HCT116 (cell line): ENCODE results near the gene NDOR1. TPM values are rescaled to one million over a fixed set of nuclear protein-coding genes. Genes with fewer than 3 reads are reported as not detected.

ENCODE experiments used
- ATAC-seq: fragments of 200-7000 bp; cut with Tn5 transposase; 2 replicates; pipeline ENCODE4 v1.9.1; 2020; ENCODE audit warnings: mild to moderate bottlenecking, moderate library complexity
- BruUV-seq: library from RNA; stranded (reverse); fragments of 400-500 nt; replicated peaks from 2 replicates; lab custom pipeline; 2021; lab: Mats Ljungman, UMichigan
- CTCF ChIA-PET: fragments of 300-600 bp; sonication (Branson Sonifier 250); formaldehyde crosslinking; loops from one replicate; lab custom pipeline; 2021; ENCODE audit warnings: antibody characterized with exemption; lab: Charles Lee
- POLR2A ChIA-PET: fragments of 300-600, 350-600 bp; sonication (Branson Sonifier 250); formaldehyde crosslinking; loops from one replicate; lab custom pipeline; 2021; ENCODE audit warnings: antibody characterized with exemption; lab: Charles Lee
- RAD21 ChIA-PET, 2 experiments: fragments of 300-600 bp; sonication (Branson Sonifier 250); formaldehyde crosslinking; loops; one replicate each; lab custom pipeline; 2023; ENCODE audit warnings: low total read pairs in 2 of 2; ENCODE audit not compliant: uncharacterized antibody in 2 of 2, unreplicated experiment in 2 of 2, low non-redundant PET in 1 of 2; lab: Charles Lee
- DNase-seq: peaks from one replicate; pipeline ENCODE4 v3.0.0-alpha.2; 2010; ENCODE audit warnings: low read depth, low spot score
- H2AFZ ChIP-seq: fragments of 200-600 bp; shearing (Covaris generic), sonication (generic); 2 replicates; pipeline ENCODE4 v1.6.1; 2017; ENCODE audit warnings: low read depth, mixed run types, mixed read lengths, antibody characterized with exemption, low read length; ENCODE audit not compliant: poor library complexity, severe bottlenecking
- H3K27ac ChIP-seq: 2 replicates; pipeline ENCODE4 v1.5.1; 2012; ENCODE audit warnings: low read depth, low read length
- H3K27me3 ChIP-seq: fragments of 200-600 bp; sonication (generic); 2 replicates; pipeline ENCODE4 v1.6.1; 2016; ENCODE audit warnings: mixed run types, low read length, mixed read lengths; ENCODE audit not compliant: insufficient read depth
- H3K36me3 ChIP-seq, 2 experiments: fragments of 200-500 bp in 1 of 2; fragments of 200-600 bp in 1 of 2; sonication (Bioruptor generic) in 1 of 2; sonication (generic) in 1 of 2; 2 replicates each; pipeline versions ENCODE4 v1.5.1 to v1.6.1; 2014 to 2016; ENCODE audit warnings: low read length in 2 of 2, inconsistent platforms in 1 of 2, mixed read lengths in 1 of 2, mixed run types in 1 of 2; ENCODE audit not compliant: insufficient read depth in 2 of 2, control insufficient read depth in 1 of 2
- H3K4me1 ChIP-seq, 2 experiments: fragments of 200-600 bp in 1 of 2; sonication (generic) in 1 of 2; 2 replicates each; pipeline versions ENCODE4 v1.5.1 to v1.6.1; 2012 to 2017; ENCODE audit warnings: low read length in 2 of 2, inconsistent platforms in 1 of 2, mild to moderate bottlenecking in 1 of 2, mixed read lengths in 1 of 2, mixed run types in 1 of 2, moderate library complexity in 1 of 2; ENCODE audit not compliant: insufficient read depth in 2 of 2, control insufficient read depth in 1 of 2
- H3K4me2 ChIP-seq: fragments of 200-600 bp; sonication (generic); 2 replicates; pipeline ENCODE4 v1.6.1; 2017; ENCODE audit warnings: mixed run types, low read length, mixed read lengths
- H3K4me3 ChIP-seq, 2 experiments: fragments of 200-600 bp in 1 of 2; sonication (generic) in 1 of 2; replicated peaks in 1 of 2; 2 replicates each; pipeline ENCODE4 v1.5.1; 2011 to 2016; ENCODE audit warnings: low read length in 2 of 2, control low read depth in 1 of 2, low read depth in 1 of 2, mild to moderate bottlenecking in 1 of 2, mixed read lengths in 1 of 2, mixed run types in 1 of 2
- H3K79me2 ChIP-seq: fragments of 200-600 bp; sonication (generic); 2 replicates; pipeline ENCODE4 v1.6.1; 2017; ENCODE audit warnings: mild to moderate bottlenecking, mixed run types, low read length, moderate library complexity, mixed read lengths; ENCODE audit not compliant: insufficient read depth
- H3K9ac ChIP-seq: fragments of 200-600 bp; sonication (generic); 2 replicates; pipeline ENCODE4 v1.6.1; 2016; ENCODE audit warnings: low read length, mixed read lengths
- H3K9me2 ChIP-seq: fragments of 200-600 bp; sonication (generic), shearing (Covaris generic); 2 replicates; pipeline ENCODE4 v1.6.1; 2017; ENCODE audit warnings: mixed run types, mild to moderate bottlenecking, moderate library complexity; ENCODE audit not compliant: insufficient read depth
- H3K9me3 ChIP-seq, 2 experiments: fragments of 200-500 bp in 1 of 2; fragments of 200-600 bp in 1 of 2; sonication (Bioruptor generic) in 1 of 2; sonication (generic) in 1 of 2; 2 replicates each; pipeline ENCODE4 v1.6.1; 2014 to 2017; ENCODE audit warnings: low read length in 2 of 2, mixed read lengths in 2 of 2, inconsistent platforms in 1 of 2, low read depth in 1 of 2, mild to moderate bottlenecking in 1 of 2, mixed run types in 1 of 2, moderate library complexity in 1 of 2; ENCODE audit not compliant: control insufficient read depth in 1 of 2, insufficient read depth in 1 of 2
- H4K20me1 ChIP-seq: fragments of 200-600 bp; sonication (generic), shearing (Covaris generic); 2 replicates; pipeline ENCODE4 v1.6.1; 2017; ENCODE audit warnings: mixed run types, mild to moderate bottlenecking, moderate library complexity; ENCODE audit not compliant: insufficient read depth
- CBX3 ChIP-seq: IDR thresholded peaks from 2 replicates; pipeline ENCODE4 v1.6.1; 2012; ENCODE audit warnings: low read depth
- CEBPB ChIP-seq: IDR thresholded peaks from 2 replicates; pipeline ENCODE4 v1.6.1; 2012; ENCODE audit warnings: low read depth
- CTCF ChIP-seq, 3 experiments: fragments of 200-600 bp in 1 of 3; sonication (generic) in 1 of 3; IDR thresholded peaks in 2 of 3; conservative IDR thresholded peaks in 1 of 3; 2 replicates each; pipeline ENCODE4 v1.5.1; 2012 to 2017; ENCODE audit warnings: low read depth in 2 of 3, low read length in 2 of 3, antibody characterized with exemption in 1 of 3, borderline replicate concordance in 1 of 3, control low read depth in 1 of 3, mild to moderate bottlenecking in 1 of 3, mixed read lengths in 1 of 3, mixed run types in 1 of 3, moderate library complexity in 1 of 3; ENCODE audit not compliant: insufficient read depth in 1 of 3
- ELF1 ChIP-seq: IDR thresholded peaks from 2 replicates; pipeline ENCODE4 v1.6.1; 2012; ENCODE audit warnings: low read depth, borderline replicate concordance
- EZH2 ChIP-seq: fragments of 200-600 bp; sonication (generic); IDR thresholded peaks from 2 replicates; pipeline ENCODE4 v1.6.1; 2017; ENCODE audit warnings: antibody characterized with exemption, mixed run types
- EZH2phosphoT487 ChIP-seq: fragments of 200-600 bp; IDR thresholded peaks from 2 replicates; pipeline ENCODE4 v1.6.1; 2018; ENCODE audit warnings: antibody characterized with exemption, borderline replicate concordance
- FOSL1 ChIP-seq: IDR thresholded peaks from 2 replicates; pipeline ENCODE4 v1.6.1; 2012; ENCODE audit warnings: low read depth
- JUND ChIP-seq: IDR thresholded peaks from 2 replicates; pipeline ENCODE4 v1.6.1; 2012
- POLR2A ChIP-seq: IDR thresholded peaks from 2 replicates; pipeline ENCODE4 v1.7.0; 2011; ENCODE audit warnings: borderline replicate concordance; ENCODE audit not compliant: insufficient read depth, insufficient read length; ENCODE audit errors: extremely low read depth
- POLR2AphosphoS5 ChIP-seq: IDR thresholded peaks from 2 replicates; pipeline ENCODE4 v1.6.1; 2011; ENCODE audit warnings: mild to moderate bottlenecking, low read depth, low read length, moderate library complexity
- RAD21 ChIP-seq: IDR thresholded peaks from 2 replicates; pipeline ENCODE4 v1.6.1; 2012; ENCODE audit warnings: low read depth, mild to moderate bottlenecking
- SIN3A ChIP-seq: IDR thresholded peaks from 2 replicates; pipeline ENCODE4 v1.6.1; 2012; ENCODE audit warnings: low read depth
- SP1 ChIP-seq: IDR thresholded peaks from 2 replicates; pipeline ENCODE4 v1.6.1; 2012; ENCODE audit warnings: low read depth
- SRF ChIP-seq: IDR thresholded peaks from 2 replicates; pipeline ENCODE4 v1.6.1; 2012; ENCODE audit warnings: low read depth
- TCF7L2 ChIP-seq: IDR thresholded peaks from 2 replicates; pipeline ENCODE4 v1.7.0; 2011; ENCODE audit warnings: borderline replicate concordance, inconsistent platforms; ENCODE audit not compliant: insufficient read depth, insufficient read length; ENCODE audit errors: extremely low read depth
- YY1 ChIP-seq: IDR thresholded peaks from 2 replicates; pipeline ENCODE4 v1.6.1; 2011; ENCODE audit warnings: low read length, low read depth, moderate library complexity, mild to moderate bottlenecking; ENCODE audit not compliant: insufficient replicate concordance; ENCODE audit errors: extremely low read depth
- ZBTB33 ChIP-seq: IDR thresholded peaks from 2 replicates; pipeline ENCODE4 v1.6.1; 2011; ENCODE audit warnings: mild to moderate bottlenecking, low read length, moderate library complexity; ENCODE audit not compliant: insufficient replicate concordance; ENCODE audit errors: extremely low read depth
- ZFX ChIP-seq: fragments of 450-650 bp; IDR thresholded peaks from 2 replicates; pipeline ENCODE4 v1.6.1; 2017
- ZNF274 ChIP-seq: fragments of 200-500 bp; sonication (Bioruptor generic); IDR thresholded peaks from 2 replicates; pipeline ENCODE4 v1.6.1; 2014; ENCODE audit warnings: mild to moderate bottlenecking, low read depth, low read length, inconsistent platforms
- intact Hi-C: fragments of 100-400 bp; cut with micrococcal nuclease; formaldehyde crosslinking; loops from 2 replicates; pipeline ENCODE4 v1.10.0; 2022
- total RNA-seq: library from RNA; stranded (reverse); gene quantifications from one replicate; pipeline ENCODE4 v1.2.1, GENCODE V29; 2021; ENCODE audit not compliant: unreplicated experiment
- TF ChIP-seq, protein P1 (sequence below): IDR thresholded peaks from 2 replicates; pipeline ENCODE4 v1.6.1; 2012
- TF ChIP-seq, protein P2 (sequence below): IDR thresholded peaks from 2 replicates; pipeline ENCODE4 v1.6.1; 2012

NDOR1 gene
- total RNA-seq, 1 experiment from 2014 or later: 28.4 TPM

DNA sequence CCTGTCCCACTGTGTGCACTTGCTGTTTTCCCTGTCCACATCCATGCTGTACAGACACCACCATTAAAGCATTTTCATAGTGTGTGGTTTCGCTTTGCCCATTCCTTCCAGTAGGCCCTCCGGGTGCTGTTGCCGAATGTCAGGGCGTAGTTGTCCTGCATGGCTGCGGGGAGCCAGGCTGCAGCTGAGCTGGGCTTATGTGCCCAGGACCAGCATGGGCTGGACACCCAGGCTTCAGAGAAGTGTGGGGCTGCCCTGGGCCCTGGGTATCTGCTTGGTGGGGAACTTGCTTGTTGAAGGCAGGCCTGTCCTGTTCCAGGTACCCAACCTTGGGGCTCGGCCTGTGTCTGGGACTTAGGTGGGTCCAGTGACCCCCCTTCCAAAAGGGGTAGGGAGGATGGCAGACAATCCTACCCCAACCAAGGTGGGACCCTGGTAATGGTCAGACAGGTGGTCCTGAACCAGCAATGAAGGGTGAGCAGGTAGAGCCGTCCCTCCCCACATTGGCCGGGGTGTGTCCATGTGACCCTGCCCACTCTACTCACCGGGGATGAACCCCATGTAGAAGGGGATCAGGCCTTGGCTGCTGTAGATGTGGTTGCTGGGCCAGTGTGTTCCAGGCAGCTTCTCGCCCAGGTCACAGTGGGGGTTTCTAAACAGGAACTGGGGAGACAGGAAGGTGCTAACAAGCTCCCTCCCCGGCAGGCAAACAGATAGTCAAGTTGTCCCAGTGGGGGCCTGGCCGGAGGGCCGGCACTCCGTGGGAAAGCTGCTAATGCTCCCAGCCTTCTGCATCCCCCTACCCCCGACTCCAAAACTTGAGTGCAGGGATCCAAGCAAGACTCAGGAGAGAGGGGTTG lies 38.4 kb downstream of the NDOR1 start:
- H3K27ac ChIP-seq: peak overlapping the region; percentile 19; the same call in 1 of the 2 replicates
- RAD21 ChIA-PET: no interaction called here
- TF ChIP-seq CEBPB: no peak
- TF ChIP-seq RAD21: no peak
- no peak for TF ChIP-seq EZH2
- TF ChIP-seq SP1: no peak
- no peak for TF ChIP-seq EZH2phosphoT487
- TF ChIP-seq, protein P1, sequence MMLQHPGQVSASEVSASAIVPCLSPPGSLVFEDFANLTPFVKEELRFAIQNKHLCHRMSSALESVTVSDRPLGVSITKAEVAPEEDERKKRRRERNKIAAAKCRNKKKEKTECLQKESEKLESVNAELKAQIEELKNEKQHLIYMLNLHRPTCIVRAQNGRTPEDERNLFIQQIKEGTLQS: no peak
- no peak for TF ChIP-seq ZFX
- TF ChIP-seq YY1: no peak
- no peak for TF ChIP-seq FOSL1
- no peak for TF ChIP-seq TCF7L2
- no peak for TF ChIP-seq CBX3
- peak; percentile 76 for TF ChIP-seq POLR2AphosphoS5
- TF ChIP-seq ELF1: no peak
- no peak for TF ChIP-seq SRF
- TF ChIP-seq, protein P2, sequence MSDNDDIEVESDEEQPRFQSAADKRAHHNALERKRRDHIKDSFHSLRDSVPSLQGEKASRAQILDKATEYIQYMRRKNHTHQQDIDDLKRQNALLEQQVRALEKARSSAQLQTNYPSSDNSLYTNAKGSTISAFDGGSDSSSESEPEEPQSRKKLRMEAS: no peak
- TF ChIP-seq ZBTB33: no peak
- TF ChIP-seq ZNF274: no peak
- TF ChIP-seq JUND: no peak
- TF ChIP-seq POLR2A: peak; percentile 9
- no peak for TF ChIP-seq SIN3A
- peak in 2 of 3 experiments; percentile 12 to 15; a peak in 1 of 6 replicates for TF ChIP-seq CTCF (IDR thresholded peaks at IDR 0.05 in 2 of 3, conservative IDR thresholded peaks at IDR 0.05 in 1 of 3; ENCODE audit: borderline replicate concordance in 1 of 3, insufficient read depth in 1 of 3, low read depth in 2 of 3, low read length in 2 of 3)

More for the DNA sequence above, 38.4 kb downstream of the NDOR1 start:
- DNase-seq: no peak
- peaks cover 9 to 33% of the 10 kb centered on the region in 2 experiments for H3K4me1 ChIP-seq
- H3K9me2 ChIP-seq: no peaks in the 10 kb centered on the region
- no peak overlapping the region for H3K9ac ChIP-seq
- no peak overlapping the region for H2AFZ ChIP-seq
- peaks cover 11 to 21% of the 10 kb centered on the region in 2 experiments for H3K36me3 ChIP-seq
- peaks cover 35% of the 10 kb centered on the region for H3K79me2 ChIP-seq
- 0 out of 2 replicates have a peak overlapping the region, but pooled peaks have one; percentile 10 for H3K4me2 ChIP-seq
- H3K27me3 ChIP-seq: no peaks in the 10 kb centered on the region
- ChIA-PET POLR2A (interaction anchor here (1.1 to 1.7 kb wide), 4 partner anchors 10 to 176 kb away, joined by 3 to 5 read pairs (median 4); partner anchors contain the start of gene SSNA1), CTCF (no interaction called here)
- ATAC-seq: no peak
- no peaks in the 10 kb centered on the region for H3K9me3 ChIP-seq
- no peak overlapping the region; a peak in 1 of 4 replicates for H3K4me3 ChIP-seq
- intact Hi-C loops: no loop called here
- BruUV-seq: no TSS peak
- peaks cover 21% of the 10 kb centered on the region; the same call in 1 of the 2 replicates for H4K20me1 ChIP-seq
